ENCODE data around the gene SCGN. TPM values are rescaled to one million over a fixed set of nuclear protein-coding genes. Genes with fewer than 3 reads are reported as not detected.

Gene SCGN
- total RNA-seq, 2 experiments from 2014 or later, result not detected

- no peaks in the 10 kb centered on the region for H3K4me1 Mint-ChIP-seq (ENCODE audit: low read depth)
- H3K9me3 Mint-ChIP-seq, result peaks cover 3% of the 10 kb centered on the region
- H3K36me3 Mint-ChIP-seq (ENCODE audit: low read depth), result no peaks in the 10 kb centered on the region
- ChIA-PET CTCF (no interaction called here), POLR2A (no interaction called here)
- no peak overlapping the region for H3K27ac Mint-ChIP-seq
- Histone ChIP-seq H3K36me3 (ENCODE audit: insufficient read depth, low read length) (no peaks in the 10 kb centered on the region), H3K9me3 (ENCODE audit: control insufficient read depth in 1 of 2, insufficient read depth in 1 of 2, low read length in 2 of 2) (no peaks in the 10 kb centered on the region), H3K4me3 (ENCODE audit: low read length) (no peak overlapping the region), H3K27ac (ENCODE audit: low read depth in 1 of 2, low read length in 2 of 2) (no peak overlapping the region), H3K27me3 (ENCODE audit: control insufficient read depth in 1 of 2, insufficient read depth in 2 of 2, low read length in 2 of 2) (peaks cover 10 to 71% of the 10 kb centered on the region in 2 experiments), H3K4me1 (ENCODE audit: insufficient read depth, low read length) (no peaks in the 10 kb centered on the region)
- peaks cover 86% of the 10 kb centered on the region for H3K27me3 Mint-ChIP-seq
- H3K4me3 Mint-ChIP-seq, result no peak overlapping the region
- DNase-seq, result no peak
- ATAC-seq (ENCODE audit: poor library complexity), result no peak
- no peak for TF ChIP-seq CTCF (IDR thresholded peaks at IDR 0.05)
- intact Hi-C loops (cut with DNase I, micrococcal nuclease), result no loop called here
Measured at GRCh38 chr6:25645916-25646315, 6.1 kb upstream of the SCGN start.

GRCh38 chr6:25649611-25650010, 2.4 kb upstream of the SCGN start:
- intact Hi-C loops (cut with DNase I, micrococcal nuclease), result no loop called here

GRCh38 chr6:25655723-25656122, 3.7 kb downstream of the SCGN start:
- no peaks in the 10 kb centered on the region for H3K36me3 ChIP-seq (ENCODE audit: insufficient read depth, low read length)
- DNase-seq (no peak), ATAC-seq (ENCODE audit: poor library complexity) (no peak)
- H3K4me3 ChIP-seq (ENCODE audit: low read length), result no peak overlapping the region
- Mint-ChIP-seq H3K36me3 (ENCODE audit: low read depth) (no peaks in the 10 kb centered on the region), H3K4me1 (ENCODE audit: low read depth) (no peaks in the 10 kb centered on the region), H3K27ac (no peak overlapping the region), H3K9me3 (no peaks in the 10 kb centered on the region), H3K27me3 (peaks cover 78% of the 10 kb centered on the region), H3K4me3 (no peak overlapping the region)
- H3K27ac ChIP-seq (ENCODE audit: low read depth in 1 of 2, low read length in 2 of 2), result no peak overlapping the region
- H3K9me3 ChIP-seq (ENCODE audit: control insufficient read depth in 1 of 2, insufficient read depth in 1 of 2, low read length in 2 of 2), result peaks cover 0 to 7% of the 10 kb centered on the region in 2 experiments
- peaks cover 4% of the 10 kb centered on the region for H3K4me1 ChIP-seq (ENCODE audit: insufficient read depth, low read length)
- no peak for TF ChIP-seq CTCF (IDR thresholded peaks at IDR 0.05)
- peaks cover 26 to 47% of the 10 kb centered on the region in 2 experiments for H3K27me3 ChIP-seq (ENCODE audit: control insufficient read depth in 1 of 2, insufficient read depth in 2 of 2, low read length in 2 of 2)
- intact Hi-C loops (cut with DNase I, micrococcal nuclease), result no loop called here
- ChIA-PET CTCF (no interaction called here), POLR2A (no interaction called here)

More at GRCh38 chr6:25649611-25650010, 2.4 kb upstream of the SCGN start:
- POLR2A ChIA-PET, result no interaction called here
- no peak for ATAC-seq (ENCODE audit: poor library complexity)
- Mint-ChIP-seq H3K27ac (no peak overlapping the region), H3K9me3 (no peaks in the 10 kb centered on the region), H3K36me3 (ENCODE audit: low read depth) (no peaks in the 10 kb centered on the region), H3K27me3 (peaks cover 81% of the 10 kb centered on the region), H3K4me3 (no peak overlapping the region), H3K4me1 (ENCODE audit: low read depth) (no peaks in the 10 kb centered on the region)
- TF ChIP-seq CTCF (IDR thresholded peaks at IDR 0.05), result no peak
- H3K9me3 ChIP-seq (ENCODE audit: control insufficient read depth in 1 of 2, insufficient read depth in 1 of 2, low read length in 2 of 2), result peaks cover 0 to 7% of the 10 kb centered on the region in 2 experiments
- no peaks in the 10 kb centered on the region for H3K36me3 ChIP-seq (ENCODE audit: insufficient read depth, low read length)
- no peak for DNase-seq
- H3K27me3 ChIP-seq (ENCODE audit: control insufficient read depth in 1 of 2, insufficient read depth in 2 of 2, low read length in 2 of 2), result peaks cover 11 to 79% of the 10 kb centered on the region in 2 experiments
- no peak overlapping the region for H3K4me3 ChIP-seq (ENCODE audit: low read length)
- H3K4me1 ChIP-seq (ENCODE audit: insufficient read depth, low read length), result peaks cover 4% of the 10 kb centered on the region
- no peak overlapping the region for H3K27ac ChIP-seq (ENCODE audit: low read depth in 1 of 2, low read length in 2 of 2)
- CTCF ChIA-PET, result no interaction called here
